ENCODE data around the gene CORT. TPM values are rescaled to one million over a fixed set of nuclear protein-coding genes. Genes with fewer than 3 reads are reported as not detected.

The CORT gene
- total and polyA plus RNA-seq, 2 donors: 0.26 to 0.43 TPM

DNA sequence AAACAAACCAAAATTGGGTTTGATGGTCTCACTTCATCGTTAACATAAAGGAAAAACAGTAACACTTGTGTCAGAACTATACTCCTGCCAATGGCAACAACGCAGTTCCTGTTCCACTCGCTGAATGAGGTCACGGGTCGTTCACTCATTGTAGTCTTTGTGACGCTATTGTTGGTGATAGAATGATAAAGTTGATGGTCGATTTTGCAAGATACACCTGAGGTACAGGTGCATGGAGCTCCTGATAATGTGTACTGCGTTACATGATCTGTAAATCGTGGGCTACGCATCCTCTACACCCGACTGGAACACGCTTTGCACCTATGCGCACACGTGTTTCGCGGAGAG is 20.0 kb upstream of the CORT start:
- Histone ChIP-seq H3K36me3 (ENCODE audit: insufficient read depth) (no peaks in the 10 kb centered on the region), H3K4me3 (ENCODE audit: low read depth, low read length) (peak overlapping the region; percentile 63), H3K4me1 (ENCODE audit: insufficient read depth) (no peaks in the 10 kb centered on the region), H3K27ac (ENCODE audit: low read depth) (no peak overlapping the region)
- 23% methylated on average over 16 of the region's 16 CpGs for WGBS
- no peak for DNase-seq (ENCODE audit: extremely low spot score)

- Histone ChIP-seq H3K4me3 (ENCODE audit: low read depth, low read length) (peak within 1 kb of the TSS; percentile 63), H3K4me1 (ENCODE audit: insufficient read depth) (no peaks in the 10 kb centered on the region), H3K36me3 (ENCODE audit: insufficient read depth) (no peaks in the 10 kb centered on the region), H3K27ac (ENCODE audit: low read depth) (no peak within 1 kb of the TSS)
- under 1% methylated on average over 95 of the region's 95 CpGs for WGBS
- DNase-seq (ENCODE audit: extremely low spot score): peak; percentile 76
Measured at GRCh38 chr1:10430216-10431069, 19.4 kb upstream of the CORT start, which contains the start of gene CENPS. CENPS (plus strand) TSS chr1:10430433; CDS start chr1:10430518, 85 bp downstream.

DNA sequence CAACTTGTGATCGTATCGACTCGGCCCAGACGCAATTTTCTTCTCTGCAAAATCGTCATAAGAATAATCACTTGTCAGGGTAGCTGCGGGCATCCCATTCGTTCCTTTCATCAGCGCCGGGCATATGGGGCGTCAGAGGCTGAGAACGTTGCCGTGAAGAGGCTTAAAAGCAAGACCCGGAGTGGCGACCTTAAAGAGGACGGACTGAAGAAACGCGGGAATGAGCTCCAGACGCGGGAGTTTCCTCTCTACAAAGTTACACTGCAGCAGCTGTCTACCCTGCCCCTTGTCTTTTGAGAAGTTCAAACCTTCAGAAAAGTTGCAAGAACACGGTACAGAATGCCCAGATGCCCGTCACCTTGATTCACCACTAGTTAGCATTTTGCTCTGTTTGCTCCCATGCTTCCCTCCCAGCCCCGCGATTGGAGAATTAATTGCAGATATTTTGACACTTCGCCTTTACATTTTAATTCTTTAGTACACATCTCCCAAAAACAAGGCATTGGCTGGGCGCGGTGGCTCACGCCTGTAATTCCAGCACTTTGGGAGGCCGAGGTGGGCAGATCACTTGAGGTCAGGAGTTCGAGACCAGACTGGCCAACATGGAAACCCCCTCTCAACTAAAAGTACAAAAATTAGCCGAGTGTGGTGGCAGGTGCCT is 18.6 kb upstream of the CORT start:
- Histone ChIP-seq H3K4me1 (ENCODE audit: insufficient read depth) (no peaks in the 10 kb centered on the region), H3K36me3 (ENCODE audit: insufficient read depth) (no peaks in the 10 kb centered on the region), H3K4me3 (ENCODE audit: low read depth, low read length) (peak overlapping the region; percentile 63), H3K27ac (ENCODE audit: low read depth) (no peak overlapping the region)
- WGBS: 25% methylated on average over 30 of the region's 30 CpGs
- DNase-seq (ENCODE audit: extremely low spot score): no peak

DNA sequence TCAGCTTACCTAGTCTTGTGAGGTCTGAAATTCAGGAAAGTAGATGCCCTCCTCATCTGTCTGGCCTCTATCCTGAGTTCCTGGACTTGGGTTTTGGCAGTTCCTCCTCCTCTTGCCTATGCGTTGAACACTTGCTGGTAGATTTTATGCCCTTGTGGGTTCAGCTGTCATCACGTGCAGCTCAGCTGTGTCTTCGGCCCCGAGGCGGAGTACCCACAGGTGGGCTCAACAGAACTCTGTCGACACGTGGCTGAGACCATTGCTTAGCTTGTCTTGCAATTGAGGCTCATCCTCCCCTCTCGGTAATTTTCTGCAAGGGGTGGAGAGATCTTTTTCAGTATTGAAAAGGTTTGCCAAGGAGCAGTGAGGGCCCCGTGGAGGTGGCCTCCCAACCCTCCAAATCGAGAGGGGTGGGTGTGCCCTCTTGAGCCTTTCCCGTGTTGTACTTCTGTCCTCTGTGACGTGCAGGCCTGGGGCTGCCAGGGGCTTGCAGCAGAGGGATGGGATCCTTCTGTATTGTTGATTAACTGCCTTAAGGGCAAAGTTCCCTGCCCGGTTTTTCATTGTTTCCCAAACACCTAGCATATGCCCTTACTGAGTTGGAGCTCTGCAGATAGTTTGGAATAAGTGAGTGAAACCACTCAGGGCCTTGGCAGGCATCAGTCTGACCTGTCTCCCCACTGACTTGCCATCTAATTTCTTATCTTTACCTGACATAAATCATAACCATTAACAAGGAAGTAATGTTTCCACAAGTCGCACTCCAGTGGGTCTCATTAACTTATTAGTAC is 16.7 kb upstream of the CORT start:
- no peak for DNase-seq (ENCODE audit: extremely low spot score)
- H3K36me3 ChIP-seq (ENCODE audit: insufficient read depth): no peaks in the 10 kb centered on the region
- no peak overlapping the region for H3K27ac ChIP-seq (ENCODE audit: low read depth)
- no peaks in the 10 kb centered on the region for H3K4me1 ChIP-seq (ENCODE audit: insufficient read depth)
- 78% methylated on average over 14 of the region's 14 CpGs for WGBS
- no peak overlapping the region for H3K4me3 ChIP-seq (ENCODE audit: low read depth, low read length)

DNA sequence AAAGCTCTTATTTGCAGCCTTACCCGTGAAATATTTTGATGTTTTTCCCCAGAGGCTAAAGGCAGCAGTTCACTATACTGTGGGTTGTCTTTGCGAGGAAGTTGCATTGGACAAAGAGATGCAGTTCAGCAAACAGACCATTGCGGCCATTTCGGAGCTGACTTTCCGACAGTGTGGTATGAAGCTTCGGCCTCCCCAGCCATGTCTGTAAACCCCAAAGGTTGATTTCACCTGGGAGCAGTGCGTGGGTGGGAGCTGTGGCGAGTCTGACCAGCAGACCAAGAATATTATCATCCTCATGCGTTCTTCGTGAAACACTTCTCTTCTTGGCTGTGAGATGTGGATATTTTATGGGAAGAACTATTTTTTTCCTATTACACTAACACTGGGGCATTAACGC is 16.0 kb upstream of the CORT start:
- no peak overlapping the region for H3K27ac ChIP-seq (ENCODE audit: low read depth)
- 90% methylated on average over 11 of the region's 11 CpGs for WGBS
- no peak overlapping the region for H3K4me3 ChIP-seq (ENCODE audit: low read depth, low read length)
- DNase-seq (ENCODE audit: extremely low spot score): no peak
- no peaks in the 10 kb centered on the region for H3K4me1 ChIP-seq (ENCODE audit: insufficient read depth)
- no peaks in the 10 kb centered on the region for H3K36me3 ChIP-seq (ENCODE audit: insufficient read depth)

- WGBS: 94% methylated on average over 5 of the region's 5 CpGs
- no peak for DNase-seq (ENCODE audit: extremely low spot score)
- Histone ChIP-seq H3K4me3 (ENCODE audit: low read depth, low read length) (no peak overlapping the region), H3K36me3 (ENCODE audit: insufficient read depth) (no peaks in the 10 kb centered on the region), H3K27ac (ENCODE audit: low read depth) (no peak overlapping the region), H3K4me1 (ENCODE audit: insufficient read depth) (no peaks in the 10 kb centered on the region)
Measured at GRCh38 chr1:10434590-10434989, 15.2 kb upstream of the CORT start.

DNA sequence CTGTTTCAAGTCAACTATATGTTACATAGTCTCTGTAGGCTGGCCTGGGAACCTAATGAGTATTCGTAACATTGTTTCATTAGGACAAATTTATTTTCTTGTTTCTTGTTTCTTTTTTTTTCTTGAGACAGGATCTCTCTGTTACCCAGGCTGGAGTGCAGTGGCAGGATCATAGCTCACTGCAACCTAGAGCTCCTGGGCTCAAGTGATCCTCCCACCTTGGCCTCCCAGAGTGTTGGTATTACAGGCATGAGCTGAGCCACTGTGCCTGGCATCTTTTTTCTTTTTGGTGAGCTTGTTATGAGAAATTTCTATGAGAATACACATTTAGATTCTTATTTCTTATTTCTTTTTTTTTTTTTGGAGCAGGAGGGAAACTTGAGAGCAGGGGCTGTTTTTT is 12.8 kb upstream of the CORT start:
- Histone ChIP-seq H3K4me3 (ENCODE audit: low read depth, low read length) (no peak overlapping the region), H3K27ac (ENCODE audit: low read depth) (no peak overlapping the region), H3K36me3 (ENCODE audit: insufficient read depth) (no peaks in the 10 kb centered on the region), H3K4me1 (ENCODE audit: insufficient read depth) (no peaks in the 10 kb centered on the region)
- DNase-seq (ENCODE audit: extremely low spot score): no peak
- 96% methylated on average over 1 of the region's 1 CpG for WGBS

- no peak for DNase-seq (ENCODE audit: extremely low spot score)
- Histone ChIP-seq H3K27ac (ENCODE audit: low read depth) (no peak overlapping the region), H3K4me1 (ENCODE audit: insufficient read depth) (no peaks in the 10 kb centered on the region), H3K36me3 (ENCODE audit: insufficient read depth) (no peaks in the 10 kb centered on the region), H3K4me3 (ENCODE audit: low read depth, low read length) (no peak overlapping the region)
- 53% methylated on average over 7 of the region's 7 CpGs for WGBS
Measured at GRCh38 chr1:10438677-10439163, 11.1 kb upstream of the CORT start.

- Histone ChIP-seq H3K27ac (ENCODE audit: low read depth) (no peak overlapping the region), H3K36me3 (ENCODE audit: insufficient read depth) (no peaks in the 10 kb centered on the region), H3K4me1 (ENCODE audit: insufficient read depth) (no peaks in the 10 kb centered on the region), H3K4me3 (ENCODE audit: low read depth, low read length) (no peak overlapping the region)
- WGBS: 96% methylated on average over 2 of the region's 2 CpGs
- DNase-seq (ENCODE audit: extremely low spot score): no peak
Measured at GRCh38 chr1:10440305-10440704, 9.5 kb upstream of the CORT start.

DNA sequence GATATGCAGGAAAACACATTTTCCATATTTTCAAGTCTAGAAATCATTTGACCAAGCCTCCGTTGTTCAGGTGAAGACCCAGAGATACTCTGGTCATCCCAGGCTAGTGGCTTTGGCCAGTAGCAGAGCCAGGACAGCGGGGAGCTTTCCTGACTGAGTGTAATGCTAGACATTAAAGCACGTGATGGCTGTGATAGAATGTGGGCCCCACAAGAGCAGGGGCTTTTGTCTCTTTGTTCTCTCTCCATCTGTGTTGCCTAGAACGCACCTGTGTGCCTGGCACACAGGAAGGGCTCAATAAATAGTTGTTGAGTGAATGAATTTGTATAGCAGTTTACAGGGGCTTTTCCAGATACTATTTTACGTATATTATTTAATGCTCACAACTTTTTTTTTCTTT is 9.0 kb upstream of the CORT start:
- H3K27ac ChIP-seq (ENCODE audit: low read depth): no peak overlapping the region
- H3K4me1 ChIP-seq (ENCODE audit: insufficient read depth): no peaks in the 10 kb centered on the region
- WGBS: 92% methylated on average over 5 of the region's 5 CpGs
- DNase-seq (ENCODE audit: extremely low spot score): no peak
- H3K36me3 ChIP-seq (ENCODE audit: insufficient read depth): no peaks in the 10 kb centered on the region
- H3K4me3 ChIP-seq (ENCODE audit: low read depth, low read length): no peak overlapping the region

- Histone ChIP-seq H3K27ac (ENCODE audit: low read depth) (no peak overlapping the region), H3K4me1 (ENCODE audit: insufficient read depth) (no peaks in the 10 kb centered on the region), H3K4me3 (ENCODE audit: low read depth, low read length) (no peak overlapping the region), H3K36me3 (ENCODE audit: insufficient read depth) (no peaks in the 10 kb centered on the region)
- DNase-seq (ENCODE audit: extremely low spot score): no peak
- WGBS: 92% methylated on average over 6 of the region's 6 CpGs
Measured at GRCh38 chr1:10444248-10444647, 5.6 kb upstream of the CORT start.

DNA sequence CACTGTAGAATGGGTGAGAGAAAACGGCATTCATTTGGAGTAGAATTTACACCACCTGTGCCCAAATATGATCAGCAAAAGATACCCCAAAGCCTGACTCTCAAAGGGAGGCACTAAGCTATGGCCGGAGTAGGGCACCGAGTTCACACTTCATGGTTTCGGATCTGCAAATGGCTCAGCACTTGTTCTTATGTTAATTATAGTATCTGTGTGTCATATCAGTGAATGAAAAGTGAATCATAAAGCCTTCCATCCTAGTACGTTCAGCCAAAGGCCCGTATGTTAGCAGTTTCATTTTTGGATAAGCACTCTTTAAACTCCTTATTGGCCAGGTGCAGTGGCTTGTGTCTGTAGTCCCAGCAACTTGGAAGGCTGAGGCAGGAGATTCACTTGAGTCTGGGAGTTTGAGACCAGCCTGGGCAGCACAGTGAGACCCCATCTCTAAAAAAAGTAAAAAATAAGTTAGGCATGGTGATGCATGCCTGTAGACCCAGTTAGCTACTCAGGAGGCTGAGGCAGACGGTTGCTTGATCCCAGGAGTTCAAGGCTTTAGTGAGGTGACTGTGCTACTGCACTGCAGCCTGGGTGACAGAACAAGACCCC is 4.9 kb upstream of the CORT start:
- no peak for DNase-seq (ENCODE audit: extremely low spot score)
- no peak overlapping the region for H3K4me3 ChIP-seq (ENCODE audit: low read depth, low read length)
- H3K36me3 ChIP-seq (ENCODE audit: insufficient read depth): no peaks in the 10 kb centered on the region
- H3K4me1 ChIP-seq (ENCODE audit: insufficient read depth): no peaks in the 10 kb centered on the region
- no peak overlapping the region for H3K27ac ChIP-seq (ENCODE audit: low read depth)
- 88% methylated on average over 7 of the region's 7 CpGs for WGBS

DNA sequence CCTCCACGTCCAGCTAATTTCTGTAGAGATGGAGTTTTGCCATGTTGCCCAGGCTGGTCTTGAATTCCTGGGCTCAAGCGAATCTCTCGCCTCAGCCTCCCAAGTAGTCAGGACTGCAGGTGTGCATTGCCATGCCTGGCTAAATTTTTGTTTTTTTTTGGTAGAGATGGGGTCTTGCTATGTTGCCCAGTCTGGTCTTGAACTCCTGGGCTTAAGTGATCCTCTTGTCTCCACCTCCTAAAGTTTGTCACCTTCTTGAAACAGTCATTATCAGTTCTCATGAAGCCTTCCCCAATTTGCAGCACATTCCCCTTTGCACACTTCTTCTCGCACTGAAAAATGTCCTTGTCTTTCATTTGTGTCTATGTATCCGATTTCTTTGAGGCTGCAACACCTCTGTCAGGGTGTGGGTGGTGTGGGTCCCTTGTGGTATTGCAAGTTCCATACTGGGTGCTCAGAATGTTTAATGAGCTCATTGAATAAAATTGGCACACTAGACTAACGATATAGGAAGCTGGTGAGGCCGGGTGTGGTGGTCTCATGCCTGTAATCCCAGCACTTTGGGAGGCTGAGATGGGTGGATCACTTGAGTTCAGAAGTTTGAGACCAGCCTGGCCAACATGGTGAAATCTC is 2.9 kb upstream of the CORT start:
- Histone ChIP-seq H3K36me3 (ENCODE audit: insufficient read depth) (no peaks in the 10 kb centered on the region), H3K27ac (ENCODE audit: low read depth) (no peak overlapping the region), H3K4me1 (ENCODE audit: insufficient read depth) (no peaks in the 10 kb centered on the region), H3K4me3 (ENCODE audit: low read depth, low read length) (no peak overlapping the region)
- 98% methylated on average over 7 of the region's 7 CpGs for WGBS
- no peak for DNase-seq (ENCODE audit: extremely low spot score)

Measured in urinary bladder (tissue), 4 donors.